ENCODE results near the gene TRA2A.
"Not testable (repeated sequence)": the region's sequence is repeated elsewhere in the genome, so short reads cannot be mapped to it uniquely, and the experiment has no call there.

Gene TRA2A

DNA sequence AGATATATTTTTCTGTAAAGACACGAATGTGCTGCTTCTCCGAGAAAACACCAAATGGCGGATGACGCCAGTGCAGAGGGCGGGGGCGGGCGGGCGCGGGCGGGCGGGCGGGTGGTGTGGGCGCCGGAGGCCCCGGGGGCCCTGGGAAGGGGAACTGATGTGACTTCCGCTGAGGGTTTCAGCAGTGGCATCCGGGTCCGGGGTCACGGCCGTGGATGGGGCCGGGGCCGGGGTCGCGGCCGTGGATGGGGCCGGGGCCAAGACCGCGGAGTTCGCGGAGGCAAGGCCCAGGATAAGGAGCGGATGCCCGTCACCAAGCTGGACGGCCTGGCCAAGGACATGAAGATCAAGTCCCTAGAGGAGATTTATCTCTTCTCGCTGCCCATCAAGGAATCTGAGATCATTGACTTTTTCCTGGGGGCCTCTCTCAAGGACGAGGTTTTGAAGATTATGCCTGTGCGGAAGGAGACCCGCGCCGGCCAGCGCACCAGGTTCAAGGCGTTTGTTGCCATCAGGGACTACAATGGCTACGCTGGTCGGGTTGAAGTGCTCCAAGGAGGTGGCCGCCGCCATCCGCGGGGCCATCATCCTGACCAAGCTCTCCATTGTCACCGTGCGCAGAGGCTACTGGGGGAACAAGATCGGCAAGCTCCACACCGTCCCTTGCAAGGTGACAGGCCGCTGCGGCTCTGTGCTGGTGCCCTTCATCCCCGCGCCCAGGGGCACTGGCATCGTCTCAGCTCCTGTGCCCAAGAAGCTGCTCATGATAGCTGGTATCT lies 41.2 kb downstream of the TRA2A start:
- no peaks in the 10 kb centered on the region for H3K9me2 ChIP-seq (replicated peaks; ENCODE audit: insufficient read depth, low read length)
- H3F3A ChIP-seq (ENCODE audit: insufficient read depth) = peaks cover 26% of the 10 kb centered on the region
- H3K27me3 ChIP-seq (ENCODE audit: low read length) = no peaks in the 10 kb centered on the region
- H3K27ac ChIP-seq (ENCODE audit: low read depth, low read length) = peak overlapping the region; percentile 76
- peak overlapping the region; percentile 85 for H3K9ac ChIP-seq (ENCODE audit: low read length)
- TF ChIP-seq EZH2phosphoT487 (conservative IDR thresholded peaks at IDR 0.05; ENCODE audit: low read length) (no peak), CTCF (IDR thresholded peaks at IDR 0.05; ENCODE audit: insufficient read depth, low read length, poor library complexity, severe bottlenecking) (no peak)
- H3K4me2 ChIP-seq (ENCODE audit: low read depth, low read length, poor library complexity, severe bottlenecking) = peak overlapping the region; percentile 67
- H3K4me3 ChIP-seq (ENCODE audit: insufficient read depth, low read length, poor library complexity, severe bottlenecking) = peak overlapping the region; percentile 64
- H3K36me3 ChIP-seq (ENCODE audit: low read length) = no peaks in the 10 kb centered on the region
- peak overlapping the region; percentile 52 for H2AFZ ChIP-seq (ENCODE audit: low read depth, low read length, severe bottlenecking)
- H3K9me3 ChIP-seq (ENCODE audit: insufficient read depth, low read length) = no peaks in the 10 kb centered on the region
- H3K79me2 ChIP-seq (ENCODE audit: insufficient read depth, low read length) = peaks cover 10% of the 10 kb centered on the region; the same call in 1 of the 2 replicates
- no peaks in the 10 kb centered on the region for H4K20me1 ChIP-seq (ENCODE audit: low read depth, low read length)

- not testable (repeated sequence) for H4K20me1 ChIP-seq (ENCODE audit: low read depth, low read length); H3K79me2 ChIP-seq (ENCODE audit: insufficient read depth, low read length); H3K27me3 ChIP-seq (ENCODE audit: low read length); H3K4me3 ChIP-seq (ENCODE audit: insufficient read depth, low read length, poor library complexity, severe bottlenecking); H3K27ac ChIP-seq (ENCODE audit: low read depth, low read length); H3K9me3 ChIP-seq (ENCODE audit: insufficient read depth, low read length); H3K36me3 ChIP-seq (ENCODE audit: low read length); H3K9ac ChIP-seq (ENCODE audit: low read length); H3K9me2 ChIP-seq (replicated peaks; ENCODE audit: insufficient read depth, low read length); H2AFZ ChIP-seq (ENCODE audit: low read depth, low read length, severe bottlenecking); H3K4me2 ChIP-seq (ENCODE audit: low read depth, low read length, poor library complexity, severe bottlenecking)
- peaks cover 18% of the 10 kb centered on the region for H3F3A ChIP-seq (ENCODE audit: insufficient read depth)
These were observed 43.1 kb downstream of the TRA2A start for GRCh38 chr7:23488714-23489113.

- no peaks in the 10 kb centered on the region for H3K9me2 ChIP-seq (replicated peaks; ENCODE audit: insufficient read depth, low read length)
- no peaks in the 10 kb centered on the region for H4K20me1 ChIP-seq (ENCODE audit: low read depth, low read length)
- TF ChIP-seq EZH2phosphoT487 (conservative IDR thresholded peaks at IDR 0.05; ENCODE audit: low read length) (no peak), CTCF (IDR thresholded peaks at IDR 0.05; ENCODE audit: insufficient read depth, low read length, poor library complexity, severe bottlenecking) (no peak)
- no peak overlapping the region for H3K9ac ChIP-seq (ENCODE audit: low read length)
- H3K4me3 ChIP-seq (ENCODE audit: insufficient read depth, low read length, poor library complexity, severe bottlenecking) = no peak overlapping the region
- no peak overlapping the region for H3K4me2 ChIP-seq (ENCODE audit: low read depth, low read length, poor library complexity, severe bottlenecking)
- H3K9me3 ChIP-seq (ENCODE audit: insufficient read depth, low read length) = no peaks in the 10 kb centered on the region
- H3K27ac ChIP-seq (ENCODE audit: low read depth, low read length) = no peak overlapping the region
- peaks cover 10% of the 10 kb centered on the region for H3F3A ChIP-seq (ENCODE audit: insufficient read depth)
- H3K27me3 ChIP-seq (ENCODE audit: low read length) = no peaks in the 10 kb centered on the region
- H3K36me3 ChIP-seq (ENCODE audit: low read length) = no peaks in the 10 kb centered on the region
- H2AFZ ChIP-seq (ENCODE audit: low read depth, low read length, severe bottlenecking) = no peak overlapping the region
- H3K79me2 ChIP-seq (ENCODE audit: insufficient read depth, low read length) = peaks cover 10% of the 10 kb centered on the region; the same call in 1 of the 2 replicates
These were observed 44.1 kb downstream of the TRA2A start for GRCh38 chr7:23487670-23488069.

DNA sequence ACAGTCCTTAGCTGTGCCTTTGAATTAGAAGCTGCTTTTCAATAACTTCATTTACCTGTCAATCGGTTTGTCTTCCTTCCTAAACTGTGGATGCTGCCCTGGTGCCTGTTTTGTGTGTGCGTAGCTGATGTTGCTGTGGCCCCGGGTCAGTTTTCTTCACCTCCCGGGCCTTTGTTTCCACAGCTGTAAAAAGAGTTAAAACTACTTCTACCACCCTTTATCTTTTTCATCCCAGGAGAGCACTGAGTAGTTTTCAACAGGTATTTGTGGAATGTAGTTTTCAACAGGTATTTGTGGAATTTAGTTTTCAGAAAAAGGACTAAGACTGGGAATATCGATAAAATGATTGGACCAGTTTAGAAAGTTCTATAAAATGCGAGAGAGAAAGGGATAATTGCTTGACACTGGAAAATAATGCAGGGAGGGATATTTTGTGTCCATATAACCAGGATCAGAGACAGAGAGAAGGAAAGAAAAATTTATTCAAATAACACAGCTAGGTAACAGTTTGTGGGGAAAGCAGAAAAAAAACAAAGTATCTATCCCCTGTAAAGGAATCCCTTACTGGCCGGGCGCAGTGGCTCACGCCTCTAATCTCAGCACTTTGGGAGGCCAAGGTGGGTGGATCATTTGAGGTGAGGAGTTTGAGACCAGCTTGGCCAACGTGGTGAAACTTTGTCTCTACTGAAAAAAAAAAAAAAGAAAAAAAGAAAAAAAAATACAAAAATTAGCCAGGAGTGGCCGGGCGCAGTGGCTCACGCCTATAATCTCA lies 45.6 kb downstream of the TRA2A start:
- no peaks in the 10 kb centered on the region for H3K9me3 ChIP-seq (ENCODE audit: insufficient read depth, low read length)
- H3K36me3 ChIP-seq (ENCODE audit: low read length) = no peaks in the 10 kb centered on the region
- no peak overlapping the region for H2AFZ ChIP-seq (ENCODE audit: low read depth, low read length, severe bottlenecking)
- no peak overlapping the region for H3K4me2 ChIP-seq (ENCODE audit: low read depth, low read length, poor library complexity, severe bottlenecking)
- H3F3A ChIP-seq (ENCODE audit: insufficient read depth) = peaks cover 6% of the 10 kb centered on the region
- no peak overlapping the region for H3K27ac ChIP-seq (ENCODE audit: low read depth, low read length)
- TF ChIP-seq EZH2phosphoT487 (conservative IDR thresholded peaks at IDR 0.05; ENCODE audit: low read length) (no peak), CTCF (IDR thresholded peaks at IDR 0.05; ENCODE audit: insufficient read depth, low read length, poor library complexity, severe bottlenecking) (no peak)
- peaks cover 8% of the 10 kb centered on the region; the same call in 1 of the 2 replicates for H3K79me2 ChIP-seq (ENCODE audit: insufficient read depth, low read length)
- no peak overlapping the region for H3K9ac ChIP-seq (ENCODE audit: low read length)
- no peaks in the 10 kb centered on the region for H3K27me3 ChIP-seq (ENCODE audit: low read length)
- no peaks in the 10 kb centered on the region for H3K9me2 ChIP-seq (replicated peaks; ENCODE audit: insufficient read depth, low read length)
- no peak overlapping the region for H3K4me3 ChIP-seq (ENCODE audit: insufficient read depth, low read length, poor library complexity, severe bottlenecking)
- no peaks in the 10 kb centered on the region for H4K20me1 ChIP-seq (ENCODE audit: low read depth, low read length)

All from SU-DHL-6 (cell line).